ENCODE measurements around the gene EIF2D.

DNA sequence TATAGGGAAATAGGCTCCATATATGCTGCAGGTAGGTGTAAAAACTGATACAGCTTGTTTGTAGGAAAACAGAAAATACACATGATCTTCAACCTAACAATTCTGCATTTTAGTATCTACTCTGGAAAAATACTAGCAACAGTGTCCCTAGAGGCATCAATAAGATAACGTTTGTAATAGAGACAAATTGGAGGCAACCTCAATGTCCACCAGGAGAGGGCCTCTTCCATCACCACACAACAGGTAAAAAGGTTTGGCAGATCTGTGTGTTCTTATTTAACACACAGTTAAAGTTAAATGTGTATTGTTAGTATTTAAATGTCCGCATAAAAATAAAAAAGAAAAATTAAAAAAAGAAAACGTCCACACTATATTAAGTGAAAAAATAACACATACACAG, 5.4 kb downstream of the EIF2D start:
- TF ChIP-seq POLR2A (IDR thresholded peaks at IDR 0.05; ENCODE audit: low read length) (no peak), GATA1 (IDR thresholded peaks at IDR 0.05; ENCODE audit: low read depth, low read length) (no peak)

All from erythroblast (primary cell).